Mesenchymal stem cell (in vitro differentiated cells and primary cell): ENCODE measurements around the gene SPOCK2.
A peak's percentile ranks its signal among the peaks of the same experiment; 100 is the strongest.

Source experiments
- DNase-seq: peaks from one replicate; pipeline ENCODE4 v3.0.0-alpha.2; 2013
- H2AFZ ChIP-seq: one replicate; pipeline ENCODE4 v1.6.1; 2013; ENCODE audit warnings: low read depth, mild to moderate bottlenecking, control low read depth, inconsistent platforms, low read length, moderate library complexity
- H2AK5ac ChIP-seq: 2 replicates; pipeline ENCODE4 v1.6.1; 2013; ENCODE audit warnings: low read length, moderate library complexity, mild to moderate bottlenecking, inconsistent platforms; ENCODE audit not compliant: severe bottlenecking
- H2BK120ac ChIP-seq: one replicate; pipeline ENCODE4 v1.6.1; 2013; ENCODE audit warnings: low read depth, mild to moderate bottlenecking, inconsistent platforms, low read length, moderate library complexity
- H2BK12ac ChIP-seq, 2 experiments: one replicate each; pipeline ENCODE4 v1.6.1; 2013; ENCODE audit warnings: inconsistent platforms in 2 of 2, low read length in 2 of 2, mild to moderate bottlenecking in 2 of 2, moderate library complexity in 2 of 2, control low read depth in 1 of 2
- H2BK15ac ChIP-seq: one replicate; pipeline ENCODE4 v1.6.1; 2013; ENCODE audit warnings: mild to moderate bottlenecking, low read depth, inconsistent platforms; ENCODE audit not compliant: poor library complexity, severe bottlenecking
- H2BK5ac ChIP-seq: 2 replicates; pipeline ENCODE4 v1.6.1; 2013; ENCODE audit warnings: low read depth, mild to moderate bottlenecking, low read length, control low read depth, inconsistent platforms; ENCODE audit not compliant: poor library complexity, severe bottlenecking
- H3K14ac ChIP-seq, 2 experiments: one replicate each; pipeline ENCODE4 v1.6.1; 2013; ENCODE audit warnings: inconsistent platforms in 2 of 2, low read length in 2 of 2, control low read depth in 1 of 2, mild to moderate bottlenecking in 1 of 2, moderate library complexity in 1 of 2
- H3K18ac ChIP-seq, 2 experiments: one replicate each; pipeline ENCODE4 v1.6.1; 2013; ENCODE audit warnings: inconsistent platforms in 2 of 2, low read length in 2 of 2, control low read depth in 1 of 2, low read depth in 1 of 2, mild to moderate bottlenecking in 1 of 2
- H3K23ac ChIP-seq, 2 experiments: one replicate each; pipeline ENCODE4 v1.6.1; 2013; ENCODE audit warnings: inconsistent platforms in 2 of 2, low read length in 2 of 2, mild to moderate bottlenecking in 2 of 2, moderate library complexity in 2 of 2, control low read depth in 1 of 2
- H3K27ac ChIP-seq: 2 replicates; pipeline ENCODE4 v1.5.1; 2013; ENCODE audit warnings: mild to moderate bottlenecking, moderate library complexity, low read length, control low read depth, inconsistent platforms; ENCODE audit not compliant: poor library complexity, severe bottlenecking
- H3K27me3 ChIP-seq, 2 experiments: 2 replicates each; pipeline versions ENCODE4 v1.6.1 to v1.7.0; 2013; ENCODE audit warnings: low read length in 2 of 2, mild to moderate bottlenecking in 2 of 2, moderate library complexity in 2 of 2, control low read depth in 1 of 2, inconsistent platforms in 1 of 2; ENCODE audit not compliant: control insufficient read depth in 1 of 2, insufficient read depth in 1 of 2
- H3K36me3 ChIP-seq, 2 experiments: 2 replicates each; pipeline versions ENCODE4 v1.6.1 to v1.7.0; 2013; ENCODE audit warnings: low read length in 2 of 2, control low read depth in 1 of 2, inconsistent platforms in 1 of 2, low read depth in 1 of 2, mild to moderate bottlenecking in 1 of 2; ENCODE audit not compliant: insufficient read depth in 2 of 2, control insufficient read depth in 1 of 2
- H3K4ac ChIP-seq, 2 experiments: one replicate each; pipeline ENCODE4 v1.6.1; 2013; ENCODE audit warnings: inconsistent platforms in 2 of 2, low read length in 2 of 2, mild to moderate bottlenecking in 2 of 2, moderate library complexity in 2 of 2, control low read depth in 1 of 2, low read depth in 1 of 2
- H3K4me1 ChIP-seq: 2 replicates; pipeline ENCODE4 v1.6.1; 2013; ENCODE audit warnings: low read depth, low read length, control low read depth; ENCODE audit not compliant: control insufficient read depth, insufficient read depth
- H3K4me2 ChIP-seq: 2 replicates; pipeline ENCODE4 v1.6.1; 2013; ENCODE audit warnings: low read length, mild to moderate bottlenecking, inconsistent platforms; ENCODE audit not compliant: poor library complexity, severe bottlenecking
- H3K4me3 ChIP-seq, 2 experiments: 2 replicates each; pipeline versions ENCODE4 v1.5.1 to v1.7.0; 2013; ENCODE audit warnings: low read length in 2 of 2, mild to moderate bottlenecking in 2 of 2, control low read depth in 1 of 2, low read depth in 1 of 2; ENCODE audit not compliant: insufficient read depth in 1 of 2
- H3K79me1 ChIP-seq: replicated peaks from 2 replicates; pipeline ENCODE4 v1.6.1; 2013; ENCODE audit warnings: mild to moderate bottlenecking, control low read depth, low read length, inconsistent platforms; ENCODE audit not compliant: poor library complexity, severe bottlenecking
- H3K9ac ChIP-seq: 2 replicates; pipeline ENCODE4 v1.7.0; 2013; ENCODE audit warnings: mild to moderate bottlenecking, low read length, moderate library complexity
- H3K9me3 ChIP-seq: 2 replicates; pipeline ENCODE4 v1.7.0; 2013; ENCODE audit warnings: mild to moderate bottlenecking, low read length; ENCODE audit not compliant: control insufficient read depth
- H4K8ac ChIP-seq: one replicate; pipeline ENCODE4 v1.6.1; 2013; ENCODE audit warnings: inconsistent platforms, mild to moderate bottlenecking, low read length, moderate library complexity
- H4K91ac ChIP-seq: one replicate; pipeline ENCODE4 v1.6.1; 2013; ENCODE audit warnings: mild to moderate bottlenecking, low read length, inconsistent platforms
- WGBS: methylation state at CpG from one replicate; pipeline ENCODE4 v1.1.7; 2013; ENCODE audit warnings: mixed read lengths; 5-methylcytosine and 5-hydroxymethylcytosine counted together

Gene SPOCK2

GRCh38 chr10:72049969-72050781 lies 38.2 kb downstream of the SPOCK2 start:
- Histone ChIP-seq H3K4me1 (no peaks in the 10 kb centered on the region), H2BK5ac (no peak overlapping the region), H3K18ac (no peak overlapping the region), H2AK5ac (no peak overlapping the region), H3K14ac (no peak overlapping the region), H3K4me2 (no peak overlapping the region), H3K4ac (no peak overlapping the region), H4K91ac (no peak overlapping the region), H2BK12ac (no peak overlapping the region), H3K27me3 (peaks cover 0 to 9% of the 10 kb centered on the region in 2 experiments), H4K8ac (no peak overlapping the region), H2BK15ac (no peak overlapping the region), H3K9me3 (peaks cover 6% of the 10 kb centered on the region), H3K27ac (no peak overlapping the region), H3K9ac (no peak overlapping the region), H3K23ac (no peak overlapping the region), H2AFZ (no peak overlapping the region), H3K4me3 (no peak overlapping the region), H2BK120ac (no peak overlapping the region), H3K79me1 (no peaks in the 10 kb centered on the region), H3K36me3 (no peaks in the 10 kb centered on the region)
- 64% methylated on average over 2 of the region's 5 CpGs for WGBS
- no peak for DNase-seq

GRCh38 chr10:72049472-72049871 lies 38.9 kb downstream of the SPOCK2 start:
- no peak overlapping the region for H3K4me2 ChIP-seq
- H3K14ac ChIP-seq = no peak overlapping the region
- WGBS = 53% methylated on average over 1 of the region's 1 CpG
- H2AK5ac ChIP-seq = no peak overlapping the region
- no peak overlapping the region for H3K27ac ChIP-seq
- no peak overlapping the region for H2AFZ ChIP-seq
- no peak overlapping the region for H3K23ac ChIP-seq
- no peak overlapping the region for H3K18ac ChIP-seq
- no peak overlapping the region for H3K4ac ChIP-seq
- no peak overlapping the region for H2BK120ac ChIP-seq
- no peak overlapping the region for H3K9ac ChIP-seq
- H3K4me1 ChIP-seq = peaks cover under 1% of the 10 kb centered on the region
- no peaks in the 10 kb centered on the region for H3K79me1 ChIP-seq
- peaks cover 0 to 6% of the 10 kb centered on the region in 2 experiments for H3K27me3 ChIP-seq
- H3K36me3 ChIP-seq = no peaks in the 10 kb centered on the region
- no peak overlapping the region for H4K91ac ChIP-seq
- DNase-seq = no peak
- no peak overlapping the region for H2BK5ac ChIP-seq
- no peak overlapping the region for H4K8ac ChIP-seq
- no peak overlapping the region for H3K4me3 ChIP-seq
- H2BK15ac ChIP-seq = no peak overlapping the region
- H3K9me3 ChIP-seq = peaks cover 6% of the 10 kb centered on the region
- H2BK12ac ChIP-seq = no peak overlapping the region

DNA sequence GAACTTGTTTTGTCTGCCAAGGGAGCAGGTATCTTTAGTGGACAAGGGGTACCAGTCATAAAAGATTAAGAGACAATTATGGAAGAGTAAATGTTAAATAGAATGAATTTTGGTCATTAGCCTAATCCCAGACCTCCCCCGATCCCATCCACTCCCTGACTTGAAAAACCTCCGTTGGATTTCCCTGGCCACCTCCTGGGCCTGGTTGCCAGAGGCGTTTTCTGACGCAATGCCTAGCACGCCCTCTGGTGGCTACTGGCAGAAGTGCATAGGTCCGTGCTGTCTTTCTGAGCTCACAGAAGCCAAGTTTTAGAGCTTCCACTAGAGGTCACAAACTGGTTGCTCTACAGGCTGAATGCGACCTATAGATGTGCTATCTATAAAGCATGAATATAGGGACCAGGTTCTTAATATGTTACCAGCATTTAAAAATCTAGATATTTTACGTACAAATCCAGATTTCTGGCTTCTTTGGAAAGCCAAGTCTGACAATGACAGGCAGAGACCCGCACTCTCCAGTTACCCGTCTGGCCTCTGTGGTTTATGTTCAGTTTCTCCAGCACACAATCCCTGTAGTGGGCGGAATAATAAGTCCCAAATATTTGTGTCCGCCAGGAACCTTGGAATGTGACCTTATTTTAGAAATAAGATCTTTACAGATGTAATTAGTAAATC lies 39.8 kb downstream of the SPOCK2 start:
- peak; percentile 91 for DNase-seq
- Histone ChIP-seq H2BK15ac (no peak overlapping the region), H3K27me3 (peaks cover 0 to 6% of the 10 kb centered on the region in 2 experiments), H4K91ac (no peak overlapping the region), H3K23ac (no peak overlapping the region), H3K4me3 (no peak overlapping the region), H3K9ac (peak overlapping the region; percentile 67), H2AK5ac (no peak overlapping the region), H3K36me3 (no peaks in the 10 kb centered on the region), H3K4me2 (no peak overlapping the region), H3K4me1 (peaks cover 3% of the 10 kb centered on the region), H3K4ac (no peak overlapping the region), H2BK12ac (no peak overlapping the region), H3K79me1 (no peaks in the 10 kb centered on the region), H2AFZ (no peak overlapping the region), H3K18ac (no peak overlapping the region), H3K27ac (no peak overlapping the region), H4K8ac (no peak overlapping the region), H3K9me3 (peaks cover 6% of the 10 kb centered on the region), H2BK5ac (no peak overlapping the region), H3K14ac (no peak overlapping the region), H2BK120ac (no peak overlapping the region)
- WGBS = 22% methylated on average over 10 of the region's 12 CpGs

GRCh38 chr10:72045586-72045985 lies 42.8 kb downstream of the SPOCK2 start:
- Histone ChIP-seq H3K27ac (no peak overlapping the region), H3K23ac (no peak overlapping the region), H3K18ac (no peak overlapping the region), H2AK5ac (no peak overlapping the region), H3K4me2 (no peak overlapping the region), H3K4me1 (peaks cover 10% of the 10 kb centered on the region), H3K4me3 (no peak overlapping the region), H4K91ac (no peak overlapping the region), H2BK12ac (no peak overlapping the region), H3K36me3 (no peaks in the 10 kb centered on the region), H3K79me1 (no peaks in the 10 kb centered on the region), H3K9ac (no peak overlapping the region), H2BK120ac (no peak overlapping the region), H2BK5ac (no peak overlapping the region), H3K27me3 (peaks cover 0 to 5% of the 10 kb centered on the region in 2 experiments), H2AFZ (no peak overlapping the region), H3K4ac (no peak overlapping the region), H2BK15ac (no peak overlapping the region), H3K9me3 (peaks cover 6% of the 10 kb centered on the region), H3K14ac (no peak overlapping the region), H4K8ac (peak overlapping the region; percentile 19)
- DNase-seq = peak; percentile 29
- no CpG with 5 or more reads among the region's 2 CpGs for WGBS
